Glomerular endothelial cell (primary cell): ENCODE measurements around the gene CUX1. TPM values are rescaled to one million over a fixed set of nuclear protein-coding genes. Genes with fewer than 3 reads are reported as not detected.
"Not testable (repeated sequence)": the region's sequence is repeated elsewhere in the genome, so short reads cannot be mapped to it uniquely, and the experiment has no call there.

Experiments
- DNase-seq: peaks from one replicate; pipeline ENCODE4 v3.0.0-alpha.2; 2011; ENCODE audit warnings: low read depth, low spot score; ENCODE audit errors: extremely low read depth
- total RNA-seq: library from RNA; depleted of rRNA; stranded (reverse); fragments of >200 nt; gene quantifications from 2 replicates; pipeline ENCODE4 v1.2.3, GENCODE V29; 2015

The CUX1 gene
- total RNA-seq, 1 donor from 2014 or later = 62.0 TPM

DNA sequence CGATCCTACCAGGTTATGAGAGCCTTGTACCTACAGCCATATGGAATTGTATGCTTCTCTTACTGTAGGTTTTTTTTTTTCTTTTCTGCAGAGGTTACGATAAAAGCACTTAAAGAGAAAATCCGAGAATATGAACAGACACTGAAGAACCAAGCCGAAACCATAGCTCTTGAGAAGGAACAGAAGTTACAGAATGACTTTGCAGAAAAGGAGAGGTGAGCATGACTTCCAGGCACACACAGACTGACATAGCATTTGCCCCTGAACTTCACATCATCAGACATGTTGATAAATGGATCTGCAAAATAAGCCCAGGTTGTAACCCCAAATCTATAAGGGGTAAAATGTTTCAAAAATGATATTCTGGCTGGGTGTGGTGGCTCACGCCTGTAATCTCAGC, 286.8 kb downstream of the CUX1 start:
- no peak for DNase-seq

DNA sequence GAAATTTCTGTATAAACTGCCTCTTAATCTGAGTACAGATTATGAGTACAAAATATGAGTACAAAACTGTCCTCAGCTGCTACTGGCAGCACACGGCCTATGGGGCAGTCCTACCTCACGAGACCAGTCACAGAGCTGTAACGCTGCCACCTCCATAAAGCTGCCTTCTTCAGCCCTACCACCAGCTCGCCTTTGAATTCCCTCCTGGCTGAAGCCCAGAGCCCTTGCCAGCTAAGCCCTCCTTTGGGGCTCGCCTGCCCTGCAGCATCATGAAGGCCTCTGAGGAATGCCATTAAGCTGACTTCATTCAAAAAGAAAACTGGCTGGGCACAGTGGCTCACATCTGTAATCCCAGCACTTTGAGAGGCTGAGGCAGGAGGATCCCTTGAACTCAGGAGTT, 289.2 kb downstream of the CUX1 start:
- DNase-seq = no peak

DNA sequence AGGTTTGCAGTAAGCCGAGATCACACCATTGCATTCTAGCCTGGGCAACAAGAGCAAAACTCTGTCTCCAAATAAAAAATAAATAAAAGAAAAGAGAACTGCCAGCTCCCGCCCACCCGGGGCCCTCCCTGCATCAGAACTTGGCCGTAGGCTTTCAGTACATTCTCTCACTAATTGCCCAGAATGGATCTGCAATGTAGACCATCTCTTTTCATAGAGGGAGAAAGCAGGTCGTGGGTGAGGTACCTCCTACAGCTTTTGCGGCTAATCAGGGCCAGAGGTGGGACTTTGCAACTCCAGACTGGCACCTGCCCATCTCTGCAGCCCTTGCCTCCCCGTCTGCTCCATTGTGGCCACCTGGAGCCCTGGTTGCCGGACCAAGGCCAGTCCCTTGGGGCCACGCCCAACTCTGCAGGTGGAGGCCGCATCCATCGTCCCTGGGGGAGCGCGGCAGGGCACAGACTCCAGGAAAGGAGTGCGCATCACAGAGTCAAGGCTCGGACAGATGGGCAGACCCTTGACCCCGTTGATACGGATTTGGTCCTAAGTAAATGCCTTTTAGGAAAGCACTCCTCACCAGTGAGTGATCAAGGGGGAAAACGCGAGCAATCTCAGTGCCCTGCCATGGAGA, 290.2 kb downstream of the CUX1 start:
- no peak for DNase-seq

DNA sequence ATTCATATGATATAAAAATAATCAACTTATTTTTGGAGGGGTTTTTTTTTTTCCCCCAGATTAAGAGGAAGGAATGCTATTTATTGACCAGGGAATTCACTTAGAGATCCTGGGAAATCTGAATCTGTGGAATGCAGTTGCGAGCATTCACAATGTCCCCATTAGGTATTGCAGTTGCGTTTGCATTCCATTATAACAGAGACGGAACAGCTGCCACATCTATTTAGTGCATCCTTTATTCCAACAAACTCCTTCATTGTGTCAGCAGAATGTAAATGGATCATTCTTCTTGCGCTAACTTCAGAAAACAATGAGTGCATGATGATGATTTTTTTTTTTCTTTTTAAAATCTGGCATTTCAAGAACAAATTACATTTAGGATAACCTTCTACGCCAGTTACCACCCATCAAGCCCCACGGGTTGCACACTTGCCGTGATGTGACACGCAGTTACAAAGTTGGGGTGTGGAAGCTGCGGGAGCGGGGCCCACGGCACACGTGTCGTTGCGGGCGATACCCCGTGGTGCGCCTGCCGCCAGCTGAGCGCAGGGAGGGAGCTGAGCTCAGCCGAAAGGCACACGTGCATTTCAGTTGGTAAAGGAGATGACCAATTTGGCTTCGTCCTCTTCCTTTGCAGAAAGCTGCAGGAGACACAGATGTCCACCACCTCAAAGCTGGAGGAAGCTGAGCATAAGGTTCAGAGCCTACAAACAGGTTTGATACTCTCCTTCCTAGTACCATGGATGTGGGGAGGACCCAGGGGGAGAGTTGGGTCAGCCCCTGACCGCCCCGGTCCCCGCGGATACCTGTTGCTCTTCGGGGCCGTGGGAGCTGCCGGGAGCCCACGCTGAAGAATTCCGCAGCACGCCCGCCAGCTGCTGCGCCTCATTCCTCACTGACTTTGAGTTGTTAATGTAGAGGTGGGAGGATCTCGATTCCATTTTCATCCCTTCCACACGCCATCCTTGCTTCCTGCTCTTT, 293.9 kb downstream of the CUX1 start:
- no peak for DNase-seq

DNA sequence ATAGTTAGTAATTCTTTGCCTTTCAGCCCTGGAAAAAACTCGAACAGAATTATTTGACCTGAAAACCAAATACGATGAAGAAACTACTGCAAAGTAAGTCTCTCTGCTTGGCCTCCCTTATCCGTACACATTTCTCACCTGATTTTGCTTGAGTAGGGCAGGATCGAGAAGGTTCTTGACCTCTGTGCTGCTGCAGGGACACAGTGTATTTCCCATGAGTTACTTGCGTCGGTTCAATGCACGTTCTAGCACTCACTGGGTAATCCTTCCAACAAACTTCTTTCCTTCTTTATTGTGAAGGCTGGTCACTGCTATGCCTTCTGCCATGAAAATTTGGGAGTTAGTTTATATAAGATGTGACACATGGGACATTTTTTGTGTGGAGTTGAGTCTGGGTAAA, 297.8 kb downstream of the CUX1 start:
- no peak for DNase-seq

DNA sequence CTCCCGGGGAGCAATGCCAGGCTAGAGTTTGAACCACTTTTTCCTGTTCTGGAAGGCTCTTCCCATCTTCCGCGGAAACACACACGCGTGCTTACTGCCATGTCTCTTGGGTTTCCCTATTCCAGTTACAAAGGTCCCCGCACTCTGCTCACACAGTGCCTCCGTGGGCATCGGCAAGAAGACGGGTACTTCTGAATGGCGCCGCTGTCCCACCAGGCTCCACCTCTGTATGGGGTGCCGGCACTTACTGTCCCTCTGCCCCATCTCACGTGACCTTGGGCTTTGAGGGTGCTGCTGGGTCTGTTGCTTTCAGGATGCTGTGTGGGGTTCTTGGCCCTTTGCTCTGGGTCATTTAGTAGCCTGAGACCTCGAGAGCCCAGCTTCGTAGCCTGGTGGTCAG, 298.5 kb downstream of the CUX1 start:
- no peak for DNase-seq

DNA sequence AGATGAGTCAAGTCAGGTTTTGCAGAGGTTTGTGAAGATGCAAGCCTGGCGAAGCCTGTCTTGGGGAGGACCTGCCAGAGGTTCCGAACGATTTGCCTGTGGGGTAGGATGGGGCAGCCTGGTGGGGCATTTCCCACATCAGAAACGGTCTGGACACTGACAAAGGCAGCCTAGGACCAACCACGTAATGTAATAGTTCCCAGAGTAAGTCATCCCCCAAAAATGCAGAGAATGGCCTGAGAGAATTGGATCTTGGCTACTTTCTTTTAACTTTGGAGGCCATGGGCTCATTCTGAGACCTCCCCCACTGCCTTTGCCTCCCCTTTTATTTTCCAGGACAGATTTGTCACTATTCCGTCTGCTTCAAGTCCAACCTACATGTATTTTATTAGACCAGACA, 300.3 kb downstream of the CUX1 start:
- DNase-seq = no peak

DNA sequence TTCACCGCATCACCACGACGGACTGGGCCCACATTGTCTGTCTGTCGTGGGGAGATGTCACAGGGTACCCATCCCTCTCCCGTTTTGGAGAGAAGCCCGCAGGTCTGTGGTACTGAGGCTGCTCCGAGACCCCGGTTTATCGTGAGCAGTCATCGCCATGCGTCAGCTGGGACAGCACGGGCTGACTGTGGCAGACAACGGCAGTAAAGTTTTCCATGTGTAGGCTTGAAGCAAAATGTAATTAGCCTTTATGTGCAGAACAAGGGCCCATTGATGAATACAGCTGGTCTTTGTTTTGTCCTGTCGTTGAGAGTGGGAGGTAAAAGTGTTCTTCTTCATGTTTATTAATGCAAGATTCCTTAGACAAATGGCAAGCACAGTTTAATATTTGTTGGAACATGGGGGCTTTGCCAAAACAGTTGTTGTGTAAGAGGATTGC, 301.8 kb downstream of the CUX1 start:
- DNase-seq = no peak

DNA sequence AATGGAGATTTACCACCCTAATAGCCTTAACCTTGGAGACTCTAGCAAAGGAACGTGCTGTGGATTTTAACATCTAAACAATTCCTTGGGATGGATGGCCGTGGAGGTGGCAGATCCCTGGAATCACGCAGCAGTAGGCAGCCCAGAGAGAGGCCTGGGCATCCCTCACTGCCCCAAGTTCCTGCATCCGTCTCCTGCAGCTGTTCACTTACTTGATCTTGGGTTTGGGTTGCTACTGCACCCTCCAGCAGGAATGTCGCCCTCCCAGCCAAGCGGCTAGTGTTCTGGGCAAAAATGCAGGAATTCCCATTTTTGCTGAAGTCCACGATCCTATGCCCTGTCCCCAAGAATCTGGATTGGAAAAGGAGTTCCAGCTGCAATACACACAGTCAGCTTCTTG, 302.5 kb downstream of the CUX1 start:
- DNase-seq = no peak

DNA sequence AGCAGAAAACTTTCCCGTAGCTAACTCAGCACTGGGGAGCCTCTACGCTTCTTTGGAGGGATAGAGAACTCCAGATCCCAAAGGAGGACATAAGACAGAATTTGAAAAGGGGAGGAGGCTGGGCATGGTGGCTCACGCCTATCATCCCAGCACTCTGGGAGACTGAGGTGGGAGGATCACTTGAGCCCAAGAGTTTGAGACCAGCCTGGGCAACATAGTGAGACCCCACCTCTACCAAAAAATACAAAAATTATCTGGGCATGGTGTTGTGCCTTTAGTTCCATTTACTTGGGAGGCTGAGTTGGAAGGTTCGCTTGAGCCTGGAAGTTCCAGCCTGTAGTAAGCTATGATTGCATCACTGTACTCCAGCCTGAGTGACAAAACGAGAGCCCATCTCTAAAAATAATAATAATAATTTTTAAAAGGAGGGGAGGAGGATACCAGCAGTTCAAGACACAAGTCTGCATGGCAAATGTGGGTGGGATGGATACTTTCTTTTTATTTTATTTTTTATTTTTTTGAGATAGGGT, 303.3 kb downstream of the CUX1 start:
- DNase-seq = no peak

DNA sequence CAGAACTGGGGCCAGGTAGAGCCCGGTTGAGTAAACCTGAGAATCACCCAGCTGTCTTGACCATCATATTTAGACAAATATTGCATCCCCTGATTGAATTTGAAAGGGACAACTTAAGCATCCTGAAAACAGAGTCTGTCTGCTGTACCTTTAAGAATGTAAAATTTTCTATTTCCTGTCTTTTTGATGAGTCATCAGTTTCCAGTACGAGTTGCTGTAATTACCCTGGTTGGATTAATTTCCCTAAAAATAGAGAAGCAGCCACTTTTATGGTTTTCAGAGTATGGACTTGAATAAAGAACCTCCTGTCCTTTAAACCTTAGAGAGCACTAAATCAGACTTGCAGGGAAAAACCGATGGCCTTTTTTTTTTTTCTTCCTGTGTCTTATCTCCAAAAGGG, 304.6 kb downstream of the CUX1 start:
- DNase-seq = no peak

DNA sequence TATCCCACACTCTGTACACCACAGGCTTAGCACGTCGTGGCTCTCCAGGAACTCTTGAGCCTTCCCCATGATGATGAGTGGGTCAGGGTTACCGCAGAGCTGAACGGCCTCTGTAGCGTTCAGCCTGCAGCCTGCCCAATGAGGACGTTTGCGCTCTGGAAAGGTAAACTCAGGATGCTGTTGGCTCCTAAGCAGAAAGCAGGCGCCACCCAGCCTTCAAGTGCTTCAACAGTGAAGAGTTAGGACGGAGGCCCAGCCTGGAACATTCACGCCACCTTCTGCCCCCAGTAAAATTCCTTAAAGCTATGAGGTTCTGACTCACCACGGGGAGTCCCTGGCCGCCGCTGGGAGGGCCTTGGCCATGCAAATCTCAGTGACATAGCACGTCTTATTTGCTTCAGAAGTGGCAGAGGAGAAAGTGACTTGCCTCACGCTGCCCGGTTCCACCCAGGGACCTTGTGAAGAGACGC, 307.7 kb downstream of the CUX1 start:
- no peak for DNase-seq

DNA sequence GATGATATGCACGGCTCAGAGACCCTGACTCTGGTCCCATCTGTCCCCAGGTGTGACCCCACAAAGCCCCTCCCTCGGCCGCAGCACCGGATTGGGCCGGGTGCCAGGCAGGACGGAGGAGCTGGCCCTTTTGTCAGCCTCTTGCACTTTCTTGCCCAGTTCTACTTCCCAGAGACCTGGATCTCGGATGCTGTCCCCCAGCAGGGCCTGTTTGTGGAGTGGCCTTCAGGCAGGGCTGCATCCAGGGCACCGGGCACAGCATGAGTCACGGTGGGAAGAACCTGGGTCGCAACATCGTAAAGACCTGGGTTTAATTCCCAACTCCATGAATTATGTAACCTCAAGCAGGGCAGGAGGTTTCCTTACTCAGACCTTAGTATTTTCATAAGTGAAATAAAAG, 310.9 kb downstream of the CUX1 start:
- DNase-seq = no peak

DNA sequence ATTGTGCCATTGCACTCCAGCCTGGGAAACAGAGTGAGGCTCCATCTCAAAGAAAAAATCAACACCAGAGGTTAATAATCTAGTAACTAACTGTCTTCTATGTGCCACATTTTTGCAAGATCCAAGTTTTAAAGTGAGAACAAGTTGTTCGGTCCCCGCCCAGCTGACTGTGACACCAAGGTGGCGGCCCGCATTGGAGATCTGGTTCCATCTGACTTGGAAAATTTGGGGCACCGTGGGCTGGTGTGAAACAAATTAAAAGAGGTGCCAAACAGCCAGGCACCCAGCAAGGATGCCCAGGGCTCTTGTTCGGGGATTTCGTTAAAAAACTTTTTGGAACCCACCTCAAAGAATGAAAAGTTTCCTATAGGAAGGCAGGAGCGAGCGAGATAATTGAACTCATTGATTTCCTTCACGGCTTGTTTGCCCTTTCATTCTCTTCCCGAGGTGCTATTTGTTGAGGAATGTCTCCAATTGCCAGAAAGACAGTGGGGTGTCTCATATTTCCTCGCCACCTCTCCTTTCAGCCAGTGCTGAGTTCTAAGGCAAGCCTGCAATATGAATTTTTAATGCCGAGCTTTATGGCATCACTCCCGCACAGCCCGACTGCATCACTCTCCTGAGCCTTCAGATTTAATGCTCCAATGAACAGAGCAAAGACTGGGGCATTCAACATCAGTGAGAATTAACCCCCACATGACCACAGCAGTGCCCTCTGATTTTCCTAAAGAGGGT, 312.4 kb downstream of the CUX1 start:
- DNase-seq = no peak

DNA sequence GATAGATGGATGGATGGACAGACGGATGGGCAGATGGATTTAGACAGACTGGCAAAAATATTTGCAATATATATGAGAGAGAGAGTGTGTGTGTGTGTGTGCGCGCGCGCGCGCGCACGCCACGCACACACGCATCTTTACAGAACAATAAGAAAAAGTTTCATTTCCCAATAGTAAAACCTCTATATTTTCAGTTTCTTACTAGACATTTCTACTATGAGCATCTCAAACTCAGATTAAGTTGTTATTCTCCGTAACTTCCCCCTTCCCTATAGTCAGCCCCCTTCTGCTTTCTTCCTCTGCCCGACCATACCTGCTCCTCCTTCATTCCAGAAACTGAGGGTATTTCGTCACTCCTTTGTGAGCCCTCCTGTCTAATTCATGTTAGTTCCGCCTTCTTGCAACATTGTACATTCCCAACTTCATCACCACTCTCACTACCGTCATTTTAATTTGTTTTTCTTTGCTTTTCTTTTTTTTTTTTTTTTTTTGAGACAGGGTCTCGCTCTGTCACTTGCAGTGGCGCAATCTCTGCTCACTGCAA, 314.9 kb downstream of the CUX1 start:
- no peak for DNase-seq

DNA sequence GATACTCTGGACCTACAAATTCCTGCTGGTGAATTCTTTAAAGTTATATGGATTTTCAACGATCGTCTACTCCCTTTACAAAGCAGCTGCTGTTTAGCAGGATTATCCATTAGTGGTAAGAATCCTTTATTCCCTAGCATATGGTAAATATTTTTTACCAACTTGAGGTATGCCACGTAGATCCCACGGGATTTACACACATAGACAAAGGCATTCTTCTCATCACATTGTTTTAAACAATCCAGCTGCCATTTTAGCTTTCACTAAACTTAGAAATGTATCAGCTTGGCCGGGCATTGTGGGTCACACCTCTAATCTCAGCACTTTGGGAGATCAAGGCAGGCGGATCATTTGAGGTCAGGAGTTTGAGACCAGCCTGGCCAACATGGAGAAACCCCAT, 321.2 kb downstream of the CUX1 start:
- DNase-seq = no peak

DNA sequence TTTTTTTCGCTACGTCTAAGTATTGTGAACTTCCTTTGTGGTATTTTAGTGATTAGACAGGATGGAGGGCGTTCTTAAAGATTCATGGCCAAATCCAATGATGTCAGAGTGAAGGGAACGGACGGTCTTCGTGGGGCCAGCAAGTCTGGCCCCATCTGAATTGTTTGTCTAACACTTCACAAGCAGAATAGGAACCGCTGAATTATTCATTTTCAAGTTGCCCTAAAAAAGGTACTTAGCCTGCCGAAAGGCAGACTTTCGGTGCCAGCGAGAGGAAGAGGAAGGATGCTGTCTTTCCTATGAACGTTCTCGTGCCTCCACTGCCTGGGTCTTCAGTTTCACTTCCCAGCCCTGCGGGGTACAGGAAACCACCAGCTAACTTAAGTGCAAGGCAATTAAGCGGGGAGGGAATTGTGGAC, 323.5 kb downstream of the CUX1 start:
- no peak for DNase-seq

DNA sequence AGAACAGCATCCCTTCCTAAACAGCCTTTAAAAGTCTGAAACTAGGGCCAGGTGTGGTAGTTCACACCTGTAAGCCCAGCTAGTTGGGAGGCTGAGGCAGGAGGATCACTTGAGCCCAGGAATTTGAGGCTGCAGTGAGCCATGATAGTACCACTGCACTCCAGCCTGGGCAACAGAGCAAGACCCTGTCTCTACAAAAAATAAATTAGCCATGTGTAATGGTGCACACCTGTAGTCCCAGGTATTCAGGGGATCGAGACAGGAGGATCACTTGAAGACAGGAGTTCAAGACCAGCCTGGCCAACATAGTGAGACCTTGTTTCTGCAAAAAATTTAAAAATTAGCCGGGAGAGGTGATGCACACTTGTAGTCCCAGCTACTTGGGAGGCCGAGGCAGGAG, 325.0 kb downstream of the CUX1 start:
- not testable (repeated sequence) for DNase-seq

DNA sequence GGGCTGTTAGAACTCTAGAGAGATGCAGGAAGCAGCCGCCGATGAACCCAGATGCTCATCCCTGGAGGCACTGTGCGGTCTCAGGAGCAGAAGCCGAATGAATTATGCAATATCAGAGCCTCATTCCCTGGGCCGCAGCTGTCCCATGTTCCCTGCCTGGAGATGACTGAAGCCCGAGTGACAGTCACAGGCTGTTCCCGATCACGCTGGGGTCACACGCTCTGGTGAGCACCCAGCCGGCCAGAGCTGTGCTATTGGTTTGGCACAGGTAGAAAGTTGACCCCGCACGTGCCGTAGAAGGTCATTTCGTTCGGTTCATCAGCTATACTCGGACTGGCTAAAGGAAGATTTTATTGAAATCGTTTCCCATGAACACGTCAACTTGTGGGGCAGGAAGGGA, 328.7 kb downstream of the CUX1 start:
- DNase-seq = no peak

DNA sequence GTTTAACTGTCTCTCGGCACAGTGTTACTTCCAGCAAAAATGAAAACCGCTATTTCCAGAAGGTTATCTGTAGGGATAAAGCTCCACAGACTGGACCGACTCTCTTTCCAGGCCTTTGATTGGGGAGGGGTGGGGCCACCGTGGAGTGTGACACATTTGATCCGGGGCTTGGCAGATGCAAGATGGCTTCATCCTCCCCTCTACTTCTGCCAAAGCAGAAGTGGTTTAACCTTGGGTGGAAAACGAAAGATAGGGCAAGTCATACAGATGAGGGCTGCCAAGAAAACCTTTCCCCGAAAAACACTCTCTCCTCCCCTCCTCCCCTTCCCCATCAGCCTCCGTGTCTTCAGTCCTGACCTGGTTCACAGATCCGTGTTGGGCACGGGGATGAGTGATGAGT, 329.6 kb downstream of the CUX1 start:
- DNase-seq = no peak

DNA sequence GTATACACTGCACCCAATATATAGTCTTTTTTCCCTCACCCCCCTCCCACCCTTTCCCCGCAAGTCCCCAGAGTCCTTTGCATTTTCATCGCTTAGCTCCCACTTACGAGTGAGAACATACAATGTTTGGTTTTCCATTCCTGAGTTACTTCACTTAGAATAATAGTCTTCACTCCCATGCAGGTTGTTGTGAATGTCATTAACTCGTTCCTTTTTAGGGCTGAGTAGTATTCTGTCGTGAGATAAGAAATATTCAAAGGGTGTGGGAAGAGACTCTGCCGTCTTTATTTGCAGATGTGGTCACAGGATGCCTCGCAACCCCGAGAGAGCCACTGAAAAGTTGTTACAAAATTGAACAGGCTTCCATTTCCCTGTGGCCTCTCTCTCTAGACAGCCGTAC, 331.4 kb downstream of the CUX1 start:
- DNase-seq = no peak
